Skin epidermis (tissue), 12 donors: ENCODE data around the gene ZNF438.

Experiments used
- H3K27ac ChIP-seq, 21 experiments: fragments of 200-600 bp; sonication (generic) in 11 of 21; one replicate each; pipeline ENCODE4 v1.5.0; 2020; ENCODE audit warnings: mild to moderate bottlenecking in 3 of 21, inconsistent platforms in 2 of 21, moderate library complexity in 2 of 21
- H3K4me3 ChIP-seq, 7 experiments: fragments of 200-600 bp; sonication (generic) in 2 of 7; one replicate each; pipeline ENCODE4 v1.5.0; 2020; ENCODE audit warnings: inconsistent platforms in 2 of 7, mild to moderate bottlenecking in 2 of 7, moderate library complexity in 1 of 7

The ZNF438 gene

GRCh38 chr10:30863516-30864210, 168.0 kb downstream of the ZNF438 start:
- Histone ChIP-seq H3K4me3 (no peak overlapping the region), H3K27ac (peak overlapping the region in 1 of 21 experiments; percentile 33)

DNA sequence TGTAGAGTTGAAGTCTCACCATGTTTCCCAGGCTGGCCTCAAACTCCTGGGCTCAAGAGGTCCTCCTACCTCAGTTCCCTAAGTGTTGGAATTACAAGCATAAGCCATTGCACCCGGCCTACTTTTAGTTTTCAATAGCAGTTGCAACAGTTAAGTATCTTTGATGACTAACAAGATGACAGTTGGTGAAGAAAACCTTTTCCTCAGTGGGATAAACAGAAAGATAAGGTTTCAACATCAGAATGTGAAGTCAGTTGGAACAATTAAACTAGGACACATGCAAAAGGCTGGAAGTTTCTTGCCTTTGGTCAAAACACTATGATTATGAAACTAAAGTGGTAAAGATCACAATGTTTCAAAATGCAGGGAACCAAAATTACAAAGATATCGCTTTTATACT, 169.2 kb downstream of the ZNF438 start:
- no peak overlapping the region for H3K27ac ChIP-seq
- H3K4me3 ChIP-seq: no peak overlapping the region

GRCh38 chr10:30861976-30862375, 169.7 kb downstream of the ZNF438 start:
- H3K4me3 ChIP-seq: no peak overlapping the region
- H3K27ac ChIP-seq: no peak overlapping the region

GRCh38 chr10:30861221-30861620, 170.4 kb downstream of the ZNF438 start:
- Histone ChIP-seq H3K4me3 (no peak overlapping the region), H3K27ac (no peak overlapping the region)

DNA sequence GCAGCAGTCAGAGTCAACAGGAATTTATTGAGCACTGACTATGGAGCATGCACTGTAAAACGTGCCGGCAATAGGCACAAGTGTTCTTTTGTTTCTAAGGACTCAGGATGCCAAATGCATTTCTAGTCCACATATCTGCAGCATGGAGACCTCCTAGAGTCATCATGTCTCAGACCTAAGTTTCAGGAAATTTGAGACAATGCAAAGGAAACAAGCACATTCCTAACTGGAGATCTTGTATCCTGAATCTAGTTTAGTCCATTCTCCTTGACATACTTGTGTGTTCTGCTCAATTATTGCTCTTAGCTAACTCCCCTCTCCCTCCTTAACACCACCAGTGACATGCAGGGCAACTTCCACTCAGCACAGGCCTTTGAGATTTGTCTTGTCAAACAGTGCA, 173.2 kb downstream of the ZNF438 start:
- peak overlapping the region in 3 of 21 experiments; percentile 6 to 55 (median 35) for H3K27ac ChIP-seq
- H3K4me3 ChIP-seq: no peak overlapping the region

GRCh38 chr10:30857803-30858202, 173.9 kb downstream of the ZNF438 start:
- Histone ChIP-seq H3K27ac (peak overlapping the region in 3 of 21 experiments; percentile 33 to 55 (median 38)), H3K4me3 (no peak overlapping the region)

GRCh38 chr10:30855131-30855530, 176.5 kb downstream of the ZNF438 start:
- Histone ChIP-seq H3K4me3 (no peak overlapping the region), H3K27ac (no peak overlapping the region)

- Histone ChIP-seq H3K27ac (no peak overlapping the region), H3K4me3 (no peak overlapping the region)
Observed at GRCh38 chr10:30854656-30855055, 177.0 kb downstream of the ZNF438 start.

GRCh38 chr10:30853066-30853465, 178.6 kb downstream of the ZNF438 start:
- Histone ChIP-seq H3K27ac (no peak overlapping the region), H3K4me3 (no peak overlapping the region)

DNA sequence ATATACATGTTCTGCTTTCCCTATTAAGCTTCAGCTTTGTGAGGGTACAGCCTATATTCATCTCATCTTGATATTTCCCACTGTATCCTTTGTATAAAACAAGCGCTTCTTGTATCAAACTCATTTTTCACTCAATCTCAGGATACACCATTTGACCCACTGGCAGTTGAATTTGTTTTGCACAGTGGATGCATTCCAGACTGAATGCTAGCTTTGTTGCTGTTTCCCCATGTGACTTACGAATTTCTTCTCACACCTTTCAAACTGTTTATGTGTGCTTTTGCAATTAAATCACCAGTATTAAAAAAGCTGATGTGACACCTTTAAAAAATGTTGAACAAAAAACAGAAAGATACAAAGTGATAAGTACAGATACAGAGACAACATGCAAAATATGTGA, 180.9 kb downstream of the ZNF438 start:
- Histone ChIP-seq H3K4me3 (no peak overlapping the region), H3K27ac (no peak overlapping the region)

DNA sequence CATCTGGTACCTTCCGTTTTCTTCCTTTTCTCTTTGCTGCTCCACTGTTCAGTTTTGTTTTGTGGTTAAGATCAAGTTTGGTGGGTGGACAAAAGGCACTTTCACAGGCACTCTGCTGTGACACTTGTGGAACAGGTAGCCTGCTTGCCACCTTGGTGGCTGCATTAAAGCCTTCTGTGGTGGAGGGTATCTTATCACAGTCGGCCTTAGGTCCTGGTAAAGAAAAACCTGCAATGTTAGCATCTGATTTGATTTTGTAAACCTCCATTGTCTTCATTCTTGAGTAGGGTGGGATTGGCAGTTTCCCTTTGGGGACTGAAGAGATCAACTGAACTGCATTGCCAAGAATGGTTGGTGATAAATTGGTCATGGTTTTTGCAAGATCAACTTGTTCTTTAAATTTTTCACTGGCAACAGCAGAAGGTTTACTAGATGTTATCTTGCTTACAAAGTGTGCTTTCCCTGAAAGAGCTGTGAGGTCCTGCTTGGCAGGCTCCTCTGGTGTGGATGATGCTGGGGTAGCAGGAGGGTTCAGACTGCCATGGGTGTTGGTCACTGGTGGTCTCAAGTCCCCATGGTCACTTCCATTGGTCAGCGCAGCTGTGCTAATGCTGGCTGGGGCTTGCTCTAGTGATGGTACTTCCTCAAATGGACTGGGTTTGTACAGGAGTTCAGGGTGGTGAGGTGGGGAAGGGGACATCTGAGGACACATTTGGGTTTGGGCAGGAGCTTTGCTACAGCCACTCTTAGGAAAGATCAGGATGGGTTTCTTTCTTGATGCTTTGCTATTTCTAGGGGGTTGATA, 182.2 kb downstream of the ZNF438 start:
- Histone ChIP-seq H3K4me3 (no peak overlapping the region), H3K27ac (no peak overlapping the region)

DNA sequence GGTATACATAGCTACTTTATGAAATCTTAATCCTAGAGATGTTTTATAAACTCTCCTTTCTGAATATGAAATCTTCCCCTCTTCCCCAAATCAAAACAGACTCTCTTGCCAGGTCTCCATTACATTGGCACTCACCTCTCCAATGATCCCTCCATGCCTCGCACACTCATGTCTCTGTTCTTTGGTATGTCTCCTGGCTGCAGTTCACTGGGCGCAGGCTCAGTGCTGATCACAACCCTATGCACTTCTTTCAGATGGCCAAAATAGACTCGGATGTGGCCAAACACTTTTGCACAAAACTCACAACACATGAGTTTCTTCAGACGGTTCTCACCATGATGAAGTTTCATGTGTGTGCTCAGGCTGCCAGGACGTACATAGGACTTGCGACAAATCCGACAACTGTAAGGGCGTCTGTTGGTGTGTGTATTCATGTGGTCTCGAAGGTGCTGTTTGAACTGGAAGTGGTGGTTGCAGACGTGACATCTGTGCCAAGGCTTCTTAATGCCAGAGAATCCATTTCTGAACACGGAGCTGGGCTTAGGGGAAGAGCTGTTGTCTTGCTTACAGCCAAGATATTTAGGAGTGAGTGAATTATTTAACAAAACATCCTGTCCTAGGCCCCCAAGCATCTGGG, 183.2 kb downstream of the ZNF438 start:
- H3K4me3 ChIP-seq: no peak overlapping the region
- H3K27ac ChIP-seq: no peak overlapping the region

GRCh38 chr10:30847642-30848041, 184.0 kb downstream of the ZNF438 start:
- Histone ChIP-seq H3K4me3 (no peak overlapping the region), H3K27ac (no peak overlapping the region)

- Histone ChIP-seq H3K27ac (no peak overlapping the region), H3K4me3 (no peak overlapping the region)
Observed at GRCh38 chr10:30847199-30847598, 184.5 kb downstream of the ZNF438 start.

GRCh38 chr10:30846710-30847109, 185.0 kb downstream of the ZNF438 start:
- Histone ChIP-seq H3K27ac (no peak overlapping the region), H3K4me3 (no peak overlapping the region)

DNA sequence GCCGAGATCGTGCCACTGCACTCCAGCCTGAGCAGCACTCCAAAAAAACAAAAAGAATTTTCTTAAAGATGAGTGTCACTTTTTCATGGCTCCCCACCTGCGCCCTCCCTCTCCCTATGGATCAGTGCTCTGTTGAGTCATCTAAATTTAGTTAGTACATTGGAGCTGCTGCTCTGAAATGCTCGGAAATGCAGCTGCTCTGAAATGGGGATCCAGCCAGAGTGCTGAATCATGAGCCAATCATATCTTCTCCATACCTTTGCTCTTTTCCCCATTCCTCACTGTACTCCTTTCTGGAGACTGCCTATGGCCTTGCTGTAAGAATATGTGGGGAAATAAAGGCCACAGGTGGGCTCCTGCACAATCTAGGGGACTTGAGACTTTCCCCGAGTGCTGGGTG, 188.8 kb downstream of the ZNF438 start:
- H3K27ac ChIP-seq: no peak overlapping the region
- H3K4me3 ChIP-seq: no peak overlapping the region

DNA sequence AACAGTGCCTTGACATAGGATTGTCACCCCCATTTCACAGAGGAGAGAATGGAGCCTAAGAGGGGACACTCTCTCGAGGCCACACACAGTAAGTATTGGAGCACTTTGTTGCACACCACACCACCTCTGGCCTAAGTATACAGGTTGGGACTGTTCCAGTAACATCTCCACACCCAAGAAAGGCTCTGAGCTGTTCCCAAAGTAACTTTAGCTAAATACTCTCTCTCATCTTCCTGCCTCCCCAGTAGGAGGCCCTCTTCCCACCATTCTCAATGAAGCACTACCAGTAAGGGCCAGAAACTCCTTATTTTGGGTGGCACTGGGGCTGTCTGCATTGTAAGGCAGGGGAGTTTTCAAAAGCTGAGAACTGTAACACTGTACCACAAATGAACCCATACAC, 189.5 kb downstream of the ZNF438 start:
- Histone ChIP-seq H3K27ac (no peak overlapping the region), H3K4me3 (no peak overlapping the region)

- Histone ChIP-seq H3K27ac (no peak overlapping the region), H3K4me3 (no peak overlapping the region)
Observed at GRCh38 chr10:30840395-30841050, 191.1 kb downstream of the ZNF438 start.

- H3K27ac ChIP-seq: no peak overlapping the region
- H3K4me3 ChIP-seq: no peak overlapping the region
Observed at GRCh38 chr10:30839652-30840051, 192.0 kb downstream of the ZNF438 start.

GRCh38 chr10:30836406-30836805, 195.3 kb downstream of the ZNF438 start:
- no peak overlapping the region for H3K27ac ChIP-seq
- H3K4me3 ChIP-seq: no peak overlapping the region
